Esophagus muscularis mucosa (tissue), 3 donors: ENCODE measurements around the gene SLCO3A1.

Experiments
- POLR2AphosphoS5 ChIP-seq, 2 donors: sonication (generic); formaldehyde crosslinking; IDR thresholded peaks; one replicate each; pipeline ENCODE4 v1.6.1; 2017; ENCODE audit warnings: antibody characterized with exemption in 2 of 2
- TF ChIP-seq, protein P1 (sequence below), 3 experiments: fragments of 200-600 bp in 2 of 3; fragments of 450-650 bp in 1 of 3; sonication (generic) in 2 of 3; IDR thresholded peaks; one replicate each; pipeline ENCODE4 v1.5.1; 2017 to 2019; ENCODE audit warnings: antibody characterized with exemption in 3 of 3, mild to moderate bottlenecking in 2 of 3, moderate library complexity in 1 of 3

DNA sequence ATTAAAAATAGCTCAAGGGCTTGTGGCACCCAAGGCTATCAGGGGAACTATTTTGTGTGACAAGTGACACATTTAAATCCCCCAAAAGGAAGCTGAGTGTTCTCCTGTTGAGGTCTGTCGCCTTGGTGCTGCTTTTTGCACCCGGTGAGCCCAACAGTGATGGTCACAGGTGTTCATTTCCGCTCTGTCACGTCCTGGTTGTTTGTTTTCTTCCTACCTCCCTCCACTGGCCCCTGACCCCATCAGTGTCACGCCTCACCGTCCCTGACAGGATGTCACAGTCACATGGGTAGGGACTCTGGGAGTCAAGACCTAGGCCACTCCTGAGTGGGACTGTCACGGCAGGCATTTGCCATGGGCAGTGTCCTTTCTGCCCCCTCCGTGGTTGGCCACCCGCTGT lies 11.2 kb downstream of the SLCO3A1 start:
- TF ChIP-seq, protein P1, sequence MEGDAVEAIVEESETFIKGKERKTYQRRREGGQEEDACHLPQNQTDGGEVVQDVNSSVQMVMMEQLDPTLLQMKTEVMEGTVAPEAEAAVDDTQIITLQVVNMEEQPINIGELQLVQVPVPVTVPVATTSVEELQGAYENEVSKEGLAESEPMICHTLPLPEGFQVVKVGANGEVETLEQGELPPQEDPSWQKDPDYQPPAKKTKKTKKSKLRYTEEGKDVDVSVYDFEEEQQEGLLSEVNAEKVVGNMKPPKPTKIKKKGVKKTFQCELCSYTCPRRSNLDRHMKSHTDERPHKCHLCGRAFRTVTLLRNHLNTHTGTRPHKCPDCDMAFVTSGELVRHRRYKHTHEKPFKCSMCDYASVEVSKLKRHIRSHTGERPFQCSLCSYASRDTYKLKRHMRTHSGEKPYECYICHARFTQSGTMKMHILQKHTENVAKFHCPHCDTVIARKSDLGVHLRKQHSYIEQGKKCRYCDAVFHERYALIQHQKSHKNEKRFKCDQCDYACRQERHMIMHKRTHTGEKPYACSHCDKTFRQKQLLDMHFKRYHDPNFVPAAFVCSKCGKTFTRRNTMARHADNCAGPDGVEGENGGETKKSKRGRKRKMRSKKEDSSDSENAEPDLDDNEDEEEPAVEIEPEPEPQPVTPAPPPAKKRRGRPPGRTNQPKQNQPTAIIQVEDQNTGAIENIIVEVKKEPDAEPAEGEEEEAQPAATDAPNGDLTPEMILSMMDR (IDR thresholded peaks at IDR 0.05) = no peak
- TF ChIP-seq POLR2AphosphoS5 (IDR thresholded peaks at IDR 0.05) = no peak
